HL-60 (cell line): ENCODE measurements around the gene PSENEN.

Source experiments
- DNase-seq, 2 experiments: peaks; one replicate each; pipeline ENCODE4 v3.0.0-alpha.2; 2010 to 2020; ENCODE audit warnings: low read depth in 1 of 2, low spot score in 1 of 2
- H3K27ac ChIP-seq: fragments of 250-450 bp; sonication (Bioruptor Pico); replicated peaks from 2 replicates; pipeline ENCODE4 v1.5.1; 2020; ENCODE audit warnings: mild to moderate bottlenecking, moderate library complexity
- H3K27me3 ChIP-seq: fragments of 250-450 bp; sonication (Bioruptor Pico); 2 replicates; pipeline ENCODE4 v1.5.1; 2021; ENCODE audit warnings: mild to moderate bottlenecking, moderate library complexity; ENCODE audit not compliant: insufficient read depth, poor library complexity, severe bottlenecking
- H3K4me3 ChIP-seq: replicated peaks from 2 replicates; pipeline ENCODE4 v1.5.1; 2011; ENCODE audit warnings: mild to moderate bottlenecking, control low read depth, low read length; ENCODE audit not compliant: insufficient read depth
- GABPA ChIP-seq: IDR thresholded peaks from 2 replicates; pipeline ENCODE4 v1.6.1; 2012; ENCODE audit warnings: low read depth
- POLR2AphosphoS5 ChIP-seq: IDR thresholded peaks from 2 replicates; pipeline ENCODE4 v1.6.1; 2012; ENCODE audit warnings: low read depth
- SPI1 ChIP-seq: IDR thresholded peaks from 2 replicates; pipeline ENCODE4 v1.6.1; 2012; ENCODE audit warnings: low read depth, mild to moderate bottlenecking, borderline replicate concordance
- TF ChIP-seq, protein P1 (sequence below): IDR thresholded peaks from 2 replicates; pipeline ENCODE4 v1.6.1; 2012; ENCODE audit warnings: low read depth; ENCODE audit not compliant: insufficient replicate concordance
- TF ChIP-seq, protein P2 (sequence below): IDR thresholded peaks from one replicate; pipeline ENCODE4 v1.5.1; 2011; ENCODE audit warnings: low read length, control low read depth, inconsistent platforms; ENCODE audit not compliant: insufficient read depth

Gene PSENEN

DNA sequence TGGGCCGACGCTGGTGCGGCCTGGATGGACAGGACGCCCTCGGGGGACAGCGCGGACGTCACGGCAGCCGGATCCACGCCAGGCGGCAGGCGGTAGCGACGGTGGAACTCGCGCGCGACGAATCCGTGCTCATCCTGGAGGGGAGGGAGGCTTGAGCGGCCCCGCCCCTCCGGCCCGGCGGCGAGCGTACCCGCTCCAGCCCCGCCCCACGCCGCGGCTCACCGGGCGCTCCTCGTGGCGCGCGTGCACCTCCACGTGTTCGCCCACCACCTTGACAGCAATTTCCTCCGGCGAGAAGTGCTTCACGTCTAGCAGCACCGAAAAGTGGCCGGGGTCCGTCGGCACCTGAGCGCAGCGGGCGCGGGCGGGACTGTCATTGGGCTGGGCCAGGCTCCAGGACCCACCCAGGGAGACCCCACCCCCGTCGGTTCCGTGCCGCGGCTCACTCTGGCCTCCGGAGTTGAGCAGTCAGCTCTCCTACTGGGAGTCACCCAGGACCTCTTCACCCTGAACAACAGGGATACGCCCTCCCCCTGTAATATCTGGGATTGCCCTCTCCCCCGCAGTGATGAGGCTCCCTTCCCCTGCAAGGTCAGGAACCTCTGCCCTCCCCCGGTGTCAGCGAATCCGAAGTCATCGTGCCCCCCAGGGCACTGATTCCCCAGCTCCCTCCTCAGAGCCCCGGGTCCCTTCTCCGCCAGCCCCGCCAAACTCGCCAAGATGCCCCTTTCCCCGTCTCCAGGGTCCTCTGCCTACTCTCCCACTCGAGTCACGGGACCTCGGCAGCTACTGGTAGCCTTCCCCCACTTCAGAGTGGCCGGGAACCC is 10.3 kb downstream of the PSENEN start:
- Histone ChIP-seq H3K4me3 (no peak overlapping the region), H3K27me3 (no peaks in the 10 kb centered on the region)

DNA sequence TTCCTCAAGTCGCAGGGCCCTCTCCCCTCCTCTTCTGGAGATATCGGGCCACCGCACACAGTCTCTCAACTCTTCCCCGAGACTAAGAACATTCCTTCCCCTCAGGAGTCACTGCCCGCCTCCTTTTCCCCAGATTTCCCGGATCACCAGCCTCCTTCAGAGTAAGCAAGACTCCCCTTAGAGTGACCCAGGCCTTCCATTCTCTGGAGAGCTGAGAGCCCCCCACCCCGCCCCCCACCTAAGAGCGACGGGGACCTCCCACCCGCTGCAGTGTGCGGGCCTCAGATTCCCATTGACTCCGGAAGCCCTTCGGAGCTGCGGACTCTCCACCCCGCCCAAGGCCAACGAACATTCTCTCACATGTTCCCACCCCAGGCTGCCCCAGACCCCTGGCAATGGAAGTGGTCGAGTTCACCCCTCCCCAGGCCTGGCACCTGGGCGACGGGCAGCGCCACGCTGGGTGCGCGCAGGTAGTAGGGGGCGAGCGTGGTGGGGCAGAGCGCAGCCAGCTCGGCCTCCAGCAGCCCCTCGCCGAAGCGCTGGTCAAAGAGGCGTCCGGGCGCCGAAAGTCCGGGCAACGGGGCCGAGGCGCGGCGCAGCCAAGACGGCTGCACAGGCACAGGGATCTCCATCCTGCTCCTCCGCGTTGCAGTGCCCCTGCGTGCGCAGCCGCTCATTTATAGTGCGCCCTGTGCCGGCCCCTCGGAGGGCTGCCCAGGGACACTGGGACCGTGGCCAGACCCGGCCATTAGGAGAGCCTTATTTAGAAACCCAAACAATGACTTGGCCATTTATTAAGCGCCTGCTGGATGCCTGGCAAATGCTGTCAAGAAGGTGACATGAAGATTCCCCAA is 11.2 kb downstream of the PSENEN start, which contains the start of gene HSPB6:
Gene HSPB6 (minus strand): TSS at position 653 of the 854 bp plus-strand sequence. CDS start 21 bp downstream, at position 632.
- TF ChIP-seq POLR2AphosphoS5, result no peak
- Histone ChIP-seq H3K27ac (peak within 1 kb of the TSS; percentile 96), H3K4me3 (peak within 1 kb of the TSS; percentile 48), H3K27me3 (no peaks in the 10 kb centered on the region)
- no peak for DNase-seq

More for the DNA sequence above, 10.3 kb downstream of the PSENEN start:
- no peak for DNase-seq
- H3K27ac ChIP-seq, result no peak overlapping the region
- TF ChIP-seq POLR2AphosphoS5 (no peak), GABPA (no peak), SPI1 (no peak)
- TF ChIP-seq, protein P1, sequence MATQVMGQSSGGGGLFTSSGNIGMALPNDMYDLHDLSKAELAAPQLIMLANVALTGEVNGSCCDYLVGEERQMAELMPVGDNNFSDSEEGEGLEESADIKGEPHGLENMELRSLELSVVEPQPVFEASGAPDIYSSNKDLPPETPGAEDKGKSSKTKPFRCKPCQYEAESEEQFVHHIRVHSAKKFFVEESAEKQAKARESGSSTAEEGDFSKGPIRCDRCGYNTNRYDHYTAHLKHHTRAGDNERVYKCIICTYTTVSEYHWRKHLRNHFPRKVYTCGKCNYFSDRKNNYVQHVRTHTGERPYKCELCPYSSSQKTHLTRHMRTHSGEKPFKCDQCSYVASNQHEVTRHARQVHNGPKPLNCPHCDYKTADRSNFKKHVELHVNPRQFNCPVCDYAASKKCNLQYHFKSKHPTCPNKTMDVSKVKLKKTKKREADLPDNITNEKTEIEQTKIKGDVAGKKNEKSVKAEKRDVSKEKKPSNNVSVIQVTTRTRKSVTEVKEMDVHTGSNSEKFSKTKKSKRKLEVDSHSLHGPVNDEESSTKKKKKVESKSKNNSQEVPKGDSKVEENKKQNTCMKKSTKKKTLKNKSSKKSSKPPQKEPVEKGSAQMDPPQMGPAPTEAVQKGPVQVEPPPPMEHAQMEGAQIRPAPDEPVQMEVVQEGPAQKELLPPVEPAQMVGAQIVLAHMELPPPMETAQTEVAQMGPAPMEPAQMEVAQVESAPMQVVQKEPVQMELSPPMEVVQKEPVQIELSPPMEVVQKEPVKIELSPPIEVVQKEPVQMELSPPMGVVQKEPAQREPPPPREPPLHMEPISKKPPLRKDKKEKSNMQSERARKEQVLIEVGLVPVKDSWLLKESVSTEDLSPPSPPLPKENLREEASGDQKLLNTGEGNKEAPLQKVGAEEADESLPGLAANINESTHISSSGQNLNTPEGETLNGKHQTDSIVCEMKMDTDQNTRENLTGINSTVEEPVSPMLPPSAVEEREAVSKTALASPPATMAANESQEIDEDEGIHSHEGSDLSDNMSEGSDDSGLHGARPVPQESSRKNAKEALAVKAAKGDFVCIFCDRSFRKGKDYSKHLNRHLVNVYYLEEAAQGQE, result no peak
- TF ChIP-seq, protein P2, sequence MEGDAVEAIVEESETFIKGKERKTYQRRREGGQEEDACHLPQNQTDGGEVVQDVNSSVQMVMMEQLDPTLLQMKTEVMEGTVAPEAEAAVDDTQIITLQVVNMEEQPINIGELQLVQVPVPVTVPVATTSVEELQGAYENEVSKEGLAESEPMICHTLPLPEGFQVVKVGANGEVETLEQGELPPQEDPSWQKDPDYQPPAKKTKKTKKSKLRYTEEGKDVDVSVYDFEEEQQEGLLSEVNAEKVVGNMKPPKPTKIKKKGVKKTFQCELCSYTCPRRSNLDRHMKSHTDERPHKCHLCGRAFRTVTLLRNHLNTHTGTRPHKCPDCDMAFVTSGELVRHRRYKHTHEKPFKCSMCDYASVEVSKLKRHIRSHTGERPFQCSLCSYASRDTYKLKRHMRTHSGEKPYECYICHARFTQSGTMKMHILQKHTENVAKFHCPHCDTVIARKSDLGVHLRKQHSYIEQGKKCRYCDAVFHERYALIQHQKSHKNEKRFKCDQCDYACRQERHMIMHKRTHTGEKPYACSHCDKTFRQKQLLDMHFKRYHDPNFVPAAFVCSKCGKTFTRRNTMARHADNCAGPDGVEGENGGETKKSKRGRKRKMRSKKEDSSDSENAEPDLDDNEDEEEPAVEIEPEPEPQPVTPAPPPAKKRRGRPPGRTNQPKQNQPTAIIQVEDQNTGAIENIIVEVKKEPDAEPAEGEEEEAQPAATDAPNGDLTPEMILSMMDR, result no peak

DNA sequence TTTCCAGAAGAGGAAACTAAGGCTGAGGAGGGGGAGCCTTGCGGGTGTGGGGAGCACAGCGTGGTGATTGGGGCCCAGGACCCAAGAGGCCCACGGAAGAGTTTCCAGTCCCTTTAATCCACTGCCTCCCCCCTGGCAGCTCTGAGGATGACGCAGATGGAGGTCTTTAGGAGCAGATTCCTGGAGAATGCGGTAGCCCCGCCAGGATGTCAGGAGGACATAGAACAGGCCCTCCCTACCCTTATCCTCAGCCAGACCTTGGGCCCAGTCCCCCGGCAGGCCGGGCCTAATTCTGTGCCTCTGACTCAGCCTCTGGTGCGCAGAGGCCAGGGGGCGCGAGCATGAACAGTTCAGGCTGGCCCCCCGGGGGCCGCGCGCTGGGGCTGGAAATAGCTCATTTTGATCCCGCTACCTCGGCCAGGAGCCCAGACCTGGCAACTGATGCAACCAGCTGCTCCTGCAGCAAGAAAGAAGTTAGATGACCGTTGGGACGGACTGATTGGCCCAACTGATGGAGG is 11.8 kb downstream of the PSENEN start:
- no peak for DNase-seq
- no peaks in the 10 kb centered on the region for H3K27me3 ChIP-seq
- peak overlapping the region; percentile 96 for H3K27ac ChIP-seq
- TF ChIP-seq, protein P2, result no peak
- TF ChIP-seq, protein P1, result no peak
- no peak for TF ChIP-seq POLR2AphosphoS5
- TF ChIP-seq GABPA, result no peak
- no peak for TF ChIP-seq SPI1
- H3K4me3 ChIP-seq, result peak overlapping the region; percentile 48
